ENCODE results near the gene KLK2.

Gene KLK2

DNA sequence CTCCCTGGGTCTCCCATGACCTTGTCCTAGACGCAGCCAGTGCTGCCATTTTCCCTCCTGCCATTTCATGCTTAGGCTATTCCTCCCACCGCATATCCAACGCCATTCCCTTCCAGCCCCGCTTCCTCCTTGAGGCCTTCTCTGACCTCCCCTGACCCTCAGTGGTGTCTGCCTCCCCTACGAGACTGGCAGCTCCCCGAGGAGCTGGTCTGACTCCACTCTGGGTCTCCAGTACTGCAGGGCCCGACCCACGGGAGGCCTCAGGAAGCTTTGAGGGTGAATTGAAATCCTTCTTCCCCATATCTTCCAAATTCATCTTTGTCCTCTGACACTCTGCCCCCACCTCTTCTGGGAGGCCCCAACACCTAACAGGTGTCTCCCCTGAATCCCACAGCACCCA lies 40.6 kb upstream of the KLK2 start:
- no peak for DNase-seq (ENCODE audit: extremely low read depth, low read depth)
- TF ChIP-seq CTCF (IDR thresholded peaks at IDR 0.05; ENCODE audit: low read depth, low read length, missing control alignments) = no peak
- no peak overlapping the region for H3K4me3 ChIP-seq (replicated peaks; ENCODE audit: low read depth, low read length)

DNA sequence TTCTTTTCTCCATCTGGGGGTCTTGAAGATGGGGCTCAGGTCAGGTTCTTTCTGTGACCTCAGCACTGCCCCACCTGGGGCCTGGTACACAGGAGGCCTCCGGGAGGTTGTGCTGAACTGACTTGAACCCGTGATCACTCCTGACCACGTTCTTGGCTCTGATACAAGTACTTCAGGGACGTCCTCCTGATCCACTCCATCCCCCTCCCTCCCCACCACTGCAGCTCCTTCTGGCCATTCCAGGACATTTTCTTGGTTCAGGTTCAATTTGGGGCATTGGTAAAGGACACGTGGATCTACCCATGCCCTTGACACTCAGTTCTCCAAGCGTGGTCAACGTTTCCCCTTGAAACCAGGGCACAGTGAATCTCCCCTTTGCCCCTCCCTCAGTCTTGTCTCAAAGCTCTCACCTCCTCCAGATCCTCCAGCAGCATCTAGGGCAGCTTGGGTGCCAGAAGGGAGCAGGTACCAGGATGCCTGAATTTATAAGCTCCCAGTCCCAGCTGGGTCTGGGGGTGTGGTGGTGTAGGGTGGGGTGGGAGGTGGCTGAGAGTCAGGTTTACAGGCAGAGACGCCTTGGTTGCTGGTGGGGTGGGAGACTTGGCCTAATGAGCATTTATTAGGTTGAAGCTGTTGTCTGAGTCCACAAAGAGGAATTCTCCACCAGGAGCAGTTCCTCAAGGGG lies 40.0 kb upstream of the KLK2 start, which contains the start of gene KLK15:
KLK15 (minus strand) TSS at position 458 of the 685 bp plus-strand sequence. CDS start 2,082 bp downstream, outside the sequence.
- no peak for DNase-seq (ENCODE audit: extremely low read depth, low read depth)

DNA sequence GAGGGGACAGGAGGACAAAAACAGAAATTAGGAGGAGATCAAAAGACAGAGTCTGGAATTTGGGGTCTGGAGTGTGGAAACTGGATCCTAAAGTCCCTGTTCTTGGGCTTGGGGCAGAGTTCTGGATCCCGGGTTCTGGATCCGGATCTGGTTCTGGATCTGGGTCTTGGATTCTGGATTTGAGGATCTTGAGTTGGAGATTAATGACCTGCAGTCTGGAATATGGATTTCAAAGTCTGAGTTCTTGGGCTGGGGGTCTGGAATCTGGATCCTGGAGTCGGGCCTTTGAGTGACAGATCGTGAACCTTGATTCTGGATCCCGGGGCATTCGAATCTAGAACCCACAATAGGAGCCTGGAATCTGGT lies 39.5 kb upstream of the KLK2 start:
- no peak for TF ChIP-seq CTCF (IDR thresholded peaks at IDR 0.05; ENCODE audit: low read depth, low read length, missing control alignments)
- H3K4me3 ChIP-seq (replicated peaks; ENCODE audit: low read depth, low read length) = no peak overlapping the region
- no peak for DNase-seq (ENCODE audit: extremely low read depth, low read depth)

More for the DNA sequence above, 40.0 kb upstream of the KLK2 start, which contains the start of gene KLK15:
- TF ChIP-seq CTCF (IDR thresholded peaks at IDR 0.05; ENCODE audit: low read depth, low read length, missing control alignments) = no peak
- no peak within 1 kb of the TSS for H3K4me3 ChIP-seq (replicated peaks; ENCODE audit: low read depth, low read length)

- DNase-seq (ENCODE audit: extremely low read depth, low read depth) = no peak
- no peak for TF ChIP-seq CTCF (IDR thresholded peaks at IDR 0.05; ENCODE audit: low read depth, low read length, missing control alignments)
- H3K4me3 ChIP-seq (replicated peaks; ENCODE audit: low read depth, low read length) = peak overlapping the region; percentile 46
Observed at GRCh38 chr19:50835103-50835784, 38.0 kb upstream of the KLK2 start.

DNA sequence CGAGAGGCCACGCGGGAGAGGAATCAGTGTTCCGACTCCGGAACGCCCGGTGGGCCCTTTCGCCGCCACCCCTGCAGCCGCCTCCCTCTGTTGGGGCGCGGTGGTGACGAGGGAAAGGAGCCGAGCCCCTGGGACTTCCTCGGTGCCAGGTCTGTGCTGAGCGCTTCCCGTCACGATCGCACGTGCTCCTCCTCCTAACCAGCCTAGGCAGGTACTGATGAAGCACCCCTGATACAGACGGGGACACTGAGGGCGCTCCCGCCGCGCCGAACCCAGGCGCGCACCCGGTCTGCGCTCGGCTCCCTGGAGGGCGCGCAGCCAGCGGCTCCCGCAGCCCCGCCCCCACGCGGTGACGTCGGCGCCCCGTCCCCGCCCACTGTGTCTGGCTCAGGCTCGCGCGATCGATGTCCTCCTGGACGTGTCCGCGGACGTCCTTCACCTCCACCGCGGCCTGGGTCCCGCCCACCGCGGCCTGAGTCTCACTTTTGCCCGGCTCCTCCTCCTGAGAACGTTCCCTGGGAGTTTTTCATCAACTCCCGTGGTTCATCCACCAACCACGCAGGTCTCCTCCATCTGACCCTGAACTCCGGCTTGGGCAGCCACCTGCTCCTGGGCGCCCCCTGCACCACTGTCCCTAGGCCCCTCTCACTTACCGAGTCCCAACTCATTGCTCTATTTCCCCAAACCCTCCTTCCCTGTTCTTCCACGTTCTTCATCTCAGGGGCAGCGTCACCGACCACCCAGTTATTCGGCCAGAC lies 37.3 kb upstream of the KLK2 start:
- no peak for TF ChIP-seq CTCF (IDR thresholded peaks at IDR 0.05; ENCODE audit: low read depth, low read length, missing control alignments)
- peak overlapping the region; percentile 46 for H3K4me3 ChIP-seq (replicated peaks; ENCODE audit: low read depth, low read length)
- no peak for DNase-seq (ENCODE audit: extremely low read depth, low read depth)

- DNase-seq (ENCODE audit: extremely low read depth, low read depth) = no peak
- H3K4me3 ChIP-seq (replicated peaks; ENCODE audit: low read depth, low read length) = no peak overlapping the region
Observed at GRCh38 chr19:50836543-50837195, 36.6 kb upstream of the KLK2 start.

More at GRCh38 chr19:50836543-50837195, 36.6 kb upstream of the KLK2 start:
- TF ChIP-seq CTCF (IDR thresholded peaks at IDR 0.05; ENCODE audit: low read depth, low read length, missing control alignments) = no peak
